HEK293 (cell line): ENCODE measurements around the gene KLHL12.

Experiments
- CTCF ChIP-seq: fragments of 450-650 bp; formaldehyde crosslinking; IDR thresholded peaks from 2 replicates; pipeline ENCODE4 v1.5.1; 2016; ENCODE audit warnings: missing biosample characterization, missing genetic modification characterization
- ZNF394 ChIP-seq: fragments of 450-650 bp; formaldehyde crosslinking; IDR thresholded peaks from 2 replicates; pipeline ENCODE4 v1.5.1; 2016; ENCODE audit warnings: missing biosample characterization, missing genetic modification characterization, mild to moderate bottlenecking, moderate library complexity, borderline replicate concordance
- ZNF585B ChIP-seq: fragments of 450-650 bp; formaldehyde crosslinking; IDR thresholded peaks from 2 replicates; pipeline ENCODE4 v1.5.1; 2016; ENCODE audit warnings: missing biosample characterization, missing genetic modification characterization

DNA sequence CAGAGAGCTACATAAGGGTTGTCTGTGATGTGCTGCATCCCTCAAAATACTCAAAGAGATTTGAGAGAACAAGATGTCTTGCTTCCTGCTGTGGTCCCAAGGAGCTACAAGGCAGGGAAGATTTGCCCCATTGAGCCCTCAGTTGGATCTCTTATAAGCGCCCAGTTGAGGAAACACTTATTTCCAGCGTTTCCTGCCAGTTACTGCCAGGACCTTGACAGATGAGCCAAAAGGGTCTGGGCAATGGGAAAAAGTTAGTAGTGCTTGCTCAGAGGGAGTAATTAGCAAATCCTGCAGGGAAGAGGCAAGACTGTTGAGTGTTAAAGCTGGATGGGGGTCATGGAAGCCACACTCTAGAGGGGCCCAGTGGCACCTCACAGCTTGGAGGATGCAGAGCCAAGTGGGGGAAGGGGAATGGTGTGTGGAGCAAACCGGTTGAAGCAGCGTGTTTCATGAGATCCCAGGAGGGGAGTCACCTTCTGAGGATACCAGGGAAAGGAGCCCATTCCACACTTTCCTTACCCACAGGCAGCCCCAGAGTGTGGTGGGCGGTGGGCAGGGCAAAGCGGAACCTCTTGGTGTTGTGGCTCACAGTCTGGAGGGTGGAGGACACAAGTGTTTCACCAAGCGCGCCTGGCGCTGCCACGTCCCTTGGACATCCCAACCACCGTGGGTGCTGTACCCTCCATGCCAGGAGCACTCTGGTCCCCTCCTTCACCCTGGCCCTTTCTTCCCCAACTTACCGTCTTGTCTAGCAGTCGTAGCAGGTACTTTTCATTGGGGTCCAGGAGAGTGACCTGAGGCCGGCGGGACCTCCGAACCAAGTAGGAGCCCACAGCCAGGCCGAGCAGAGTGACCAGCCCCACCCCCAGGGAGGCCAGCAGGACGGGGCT lies 39.2 kb upstream of the KLHL12 start:
- TF ChIP-seq CTCF (tag by site-specific recombination) (no peak), ZNF394 (tag by site-specific recombination) (no peak), ZNF585B (tag by site-specific recombination) (no peak)
